Measurements from ENCODE around the gene C7orf33. TPM values are rescaled to one million over a fixed set of nuclear protein-coding genes. Genes with fewer than 3 reads are reported as not detected.

C7orf33 gene
- total RNA-seq, 4 donors from 2014 or later: not detected

DNA sequence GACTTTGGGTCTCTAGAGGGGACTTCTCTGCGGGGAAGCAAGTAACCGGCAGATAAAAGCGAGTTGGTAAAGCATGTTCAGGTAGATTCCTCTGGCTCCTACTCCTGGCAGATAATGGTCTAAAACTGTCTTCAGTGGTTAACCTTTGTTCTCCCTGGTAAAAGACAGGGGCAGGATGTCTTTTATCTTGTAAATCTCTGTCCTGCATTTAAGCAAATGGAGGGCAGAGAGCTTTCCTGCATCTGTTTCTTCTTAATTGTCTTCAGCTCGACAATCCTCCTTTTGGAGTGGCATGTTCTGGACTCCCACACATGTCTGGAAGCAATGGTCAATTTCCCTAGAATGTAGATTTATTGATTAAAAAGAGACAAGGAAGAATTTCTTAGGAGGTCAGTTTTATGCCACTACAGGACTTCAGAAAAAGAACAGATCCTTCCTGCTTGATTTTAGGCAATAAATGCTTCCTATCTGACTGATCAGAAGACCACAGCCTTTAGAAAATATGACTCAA is 16.6 kb downstream of the C7orf33 start:
- intact Hi-C loops (cut with DNase I): no loop called here
- WGBS, 2 donors: 37 to 58% methylated on average over 4 of the region's 4 CpGs
- Histone ChIP-seq H3K36me3 (no peaks in the 10 kb centered on the region), H3K27ac (no peak overlapping the region), H3K9me3 (no peaks in the 10 kb centered on the region), H3K4me1 (no peaks in the 10 kb centered on the region), H3K4me3 (replicated peaks in 1 of 3) (no peak overlapping the region), H3K27me3 (no peaks in the 10 kb centered on the region)
- DNase-seq: no peak
- no peak for TF ChIP-seq POLR2A (IDR thresholded peaks at IDR 0.05)
- TF ChIP-seq, protein P1, sequence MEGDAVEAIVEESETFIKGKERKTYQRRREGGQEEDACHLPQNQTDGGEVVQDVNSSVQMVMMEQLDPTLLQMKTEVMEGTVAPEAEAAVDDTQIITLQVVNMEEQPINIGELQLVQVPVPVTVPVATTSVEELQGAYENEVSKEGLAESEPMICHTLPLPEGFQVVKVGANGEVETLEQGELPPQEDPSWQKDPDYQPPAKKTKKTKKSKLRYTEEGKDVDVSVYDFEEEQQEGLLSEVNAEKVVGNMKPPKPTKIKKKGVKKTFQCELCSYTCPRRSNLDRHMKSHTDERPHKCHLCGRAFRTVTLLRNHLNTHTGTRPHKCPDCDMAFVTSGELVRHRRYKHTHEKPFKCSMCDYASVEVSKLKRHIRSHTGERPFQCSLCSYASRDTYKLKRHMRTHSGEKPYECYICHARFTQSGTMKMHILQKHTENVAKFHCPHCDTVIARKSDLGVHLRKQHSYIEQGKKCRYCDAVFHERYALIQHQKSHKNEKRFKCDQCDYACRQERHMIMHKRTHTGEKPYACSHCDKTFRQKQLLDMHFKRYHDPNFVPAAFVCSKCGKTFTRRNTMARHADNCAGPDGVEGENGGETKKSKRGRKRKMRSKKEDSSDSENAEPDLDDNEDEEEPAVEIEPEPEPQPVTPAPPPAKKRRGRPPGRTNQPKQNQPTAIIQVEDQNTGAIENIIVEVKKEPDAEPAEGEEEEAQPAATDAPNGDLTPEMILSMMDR (IDR thresholded peaks at IDR 0.05): no peak

DNA sequence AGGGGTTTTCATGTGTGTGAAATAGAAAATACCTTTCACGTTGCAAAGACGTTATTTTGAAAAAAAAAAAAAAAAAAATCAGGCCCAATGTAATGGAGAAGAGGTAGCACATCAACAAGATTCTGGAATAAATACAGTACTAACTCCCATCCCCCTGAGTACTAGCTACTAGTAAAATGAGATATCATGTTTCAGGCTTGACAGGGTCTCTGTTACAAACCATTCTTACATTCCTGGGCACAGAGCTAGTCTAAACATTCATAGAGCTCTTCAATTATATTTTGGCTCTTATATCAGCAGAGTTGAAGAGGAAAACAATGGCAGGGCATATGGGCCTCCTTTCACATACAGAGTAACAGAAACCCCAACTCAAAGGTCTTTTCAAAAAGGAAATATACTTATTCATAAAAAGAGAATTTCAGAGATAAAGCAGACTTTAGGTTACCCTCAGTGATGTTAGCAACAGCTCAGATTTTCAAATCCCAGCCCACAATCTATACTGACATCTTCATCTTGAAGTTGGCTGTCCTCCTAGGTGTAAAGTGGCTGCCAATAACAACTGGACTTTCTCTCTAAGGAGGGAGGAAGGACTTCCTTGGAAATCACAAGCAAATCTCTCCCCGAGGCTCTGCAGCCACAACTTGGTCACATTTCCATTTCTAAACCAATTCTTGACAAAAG is 18.6 kb downstream of the C7orf33 start:
- Histone ChIP-seq H3K27ac (no peak overlapping the region), H3K36me3 (no peaks in the 10 kb centered on the region), H3K27me3 (no peaks in the 10 kb centered on the region), H3K9me3 (no peaks in the 10 kb centered on the region), H3K4me3 (replicated peaks in 1 of 3) (no peak overlapping the region), H3K4me1 (no peaks in the 10 kb centered on the region)
- no peak for TF ChIP-seq POLR2A (IDR thresholded peaks at IDR 0.05)
- TF ChIP-seq, protein P1 (IDR thresholded peaks at IDR 0.05): no peak
- WGBS, 2 donors: 46 to 58% methylated on average over 3 of the region's 3 CpGs
- intact Hi-C loops (cut with DNase I): no loop called here
- no peak for DNase-seq

DNA sequence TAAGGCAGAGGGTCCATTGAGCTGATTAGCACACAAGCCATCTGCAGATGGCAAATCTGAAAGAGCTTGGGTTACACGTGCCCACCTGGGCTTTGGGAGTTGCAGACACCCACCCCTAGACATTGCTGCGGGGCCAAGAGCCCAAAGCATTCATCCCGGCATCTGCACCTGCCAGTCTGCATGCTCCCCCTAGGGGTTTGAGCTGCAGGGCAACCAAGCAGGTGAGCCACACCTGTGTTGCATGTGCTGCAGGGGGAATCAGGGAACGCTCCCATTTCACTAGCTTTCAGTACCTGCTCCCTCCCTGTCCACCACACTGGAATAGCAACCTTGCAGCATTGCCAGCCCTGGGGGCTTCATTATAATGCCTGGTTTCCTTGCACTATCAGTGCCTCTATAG is 21.1 kb downstream of the C7orf33 start:
- no peaks in the 10 kb centered on the region for H3K9me3 ChIP-seq
- WGBS, 2 donors: 42 to 49% methylated on average over 3 to 4 of the region's 4 CpGs
- no peaks in the 10 kb centered on the region for H3K27me3 ChIP-seq
- TF ChIP-seq POLR2A (IDR thresholded peaks at IDR 0.05): no peak
- TF ChIP-seq, protein P1 (IDR thresholded peaks at IDR 0.05): no peak
- no peak for DNase-seq
- H3K27ac ChIP-seq: no peak overlapping the region
- no peaks in the 10 kb centered on the region for H3K4me1 ChIP-seq
- no peak overlapping the region for H3K4me3 ChIP-seq (replicated peaks in 1 of 3)
- intact Hi-C loops (cut with DNase I): no loop called here
- no peaks in the 10 kb centered on the region for H3K36me3 ChIP-seq

DNA sequence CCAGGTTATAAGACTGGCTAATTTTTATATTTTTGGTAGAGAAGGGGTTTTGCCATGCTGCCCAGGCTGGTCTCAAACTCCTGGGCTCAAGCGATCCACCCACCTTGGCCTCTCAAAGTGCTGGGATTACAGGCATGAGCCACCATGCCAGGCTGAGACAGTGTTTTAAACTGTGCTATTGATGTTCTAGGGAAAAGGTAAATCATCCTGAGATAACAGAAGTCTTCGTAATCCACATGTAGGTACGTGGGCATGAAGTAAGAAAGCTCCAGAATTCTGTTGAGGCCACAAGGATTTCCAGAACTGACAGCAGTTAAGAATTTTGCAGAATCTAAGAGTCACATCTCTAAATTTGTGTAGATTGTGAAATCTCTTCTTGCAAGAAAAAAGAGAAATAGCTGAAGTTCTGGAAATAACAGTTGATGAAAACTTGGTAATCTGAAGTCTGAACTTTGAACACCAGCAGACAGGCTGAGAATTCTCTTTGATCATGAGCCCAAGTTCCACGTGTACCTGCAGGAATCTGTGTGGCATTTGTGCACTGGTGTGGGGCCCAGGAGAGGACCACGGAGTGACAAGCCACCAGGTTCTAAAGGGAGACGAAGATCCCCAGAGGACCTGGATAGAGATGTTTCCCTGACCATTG is 24.6 kb downstream of the C7orf33 start:
- intact Hi-C loops (cut with DNase I): no loop called here
- Histone ChIP-seq H3K27me3 (no peaks in the 10 kb centered on the region), H3K4me1 (no peaks in the 10 kb centered on the region), H3K9me3 (no peaks in the 10 kb centered on the region), H3K27ac (no peak overlapping the region), H3K4me3 (replicated peaks in 1 of 3) (no peak overlapping the region), H3K36me3 (no peaks in the 10 kb centered on the region)
- DNase-seq: no peak
- TF ChIP-seq POLR2A (IDR thresholded peaks at IDR 0.05): no peak
- TF ChIP-seq, protein P1 (IDR thresholded peaks at IDR 0.05): no peak
- 76 to 85% methylated on average over 6 of the region's 6 CpGs for WGBS, 2 donors

DNA sequence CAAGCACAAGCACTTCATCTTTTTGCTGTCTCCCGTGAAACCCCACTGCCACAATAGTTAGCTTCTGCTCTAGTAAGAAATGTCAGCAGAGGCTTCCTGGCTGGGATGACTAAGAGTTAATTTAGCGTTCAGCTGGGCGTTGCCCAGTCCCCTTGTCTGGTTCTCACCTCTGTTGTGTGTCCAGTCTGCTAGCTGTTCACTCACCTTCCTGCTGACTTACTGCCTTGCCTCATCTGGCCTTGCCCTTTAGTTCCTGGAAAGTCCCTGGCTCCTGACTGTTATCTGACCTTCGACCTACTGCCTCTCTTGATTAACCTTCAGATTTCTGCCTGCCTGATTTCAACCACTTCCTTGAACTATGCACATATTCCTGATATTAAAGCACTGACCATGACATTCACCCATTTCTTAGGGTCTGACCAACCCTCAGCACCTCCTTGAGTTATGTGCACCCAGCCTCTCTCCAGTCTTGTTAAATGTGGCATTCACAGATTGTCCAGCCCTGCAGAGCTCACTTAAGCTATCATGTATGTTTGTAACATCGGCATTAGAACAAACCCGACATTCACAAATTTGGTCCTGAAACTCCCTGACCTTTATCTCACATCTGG is 30.3 kb downstream of the C7orf33 start:
- no peaks in the 10 kb centered on the region for H3K27me3 ChIP-seq
- TF ChIP-seq, protein P1 (IDR thresholded peaks at IDR 0.05): no peak
- TF ChIP-seq POLR2A (IDR thresholded peaks at IDR 0.05): no peak
- WGBS, 2 donors: 60 to 74% methylated on average over 6 of the region's 6 CpGs
- H3K4me3 ChIP-seq (replicated peaks in 1 of 3): no peak overlapping the region
- intact Hi-C loops (cut with DNase I): no loop called here
- no peaks in the 10 kb centered on the region for H3K36me3 ChIP-seq
- no peak for DNase-seq
- H3K4me1 ChIP-seq: no peaks in the 10 kb centered on the region
- H3K9me3 ChIP-seq: no peaks in the 10 kb centered on the region
- H3K27ac ChIP-seq: no peak overlapping the region
